GM12891 (cell line): Measurements from ENCODE around the gene TIAM1.

ENCODE experiments used
- PAX5 ChIP-seq: IDR thresholded peaks from 2 replicates; pipeline ENCODE4 v1.6.1; 2011; ENCODE audit warnings: low read length, moderate library complexity, mild to moderate bottlenecking; ENCODE audit not compliant: insufficient read depth, severe bottlenecking
- POLR2A ChIP-seq: IDR thresholded peaks from 2 replicates; pipeline ENCODE4 v1.6.1; 2011; ENCODE audit warnings: low read depth, low read length, control low read depth
- POLR2AphosphoS5 ChIP-seq: IDR thresholded peaks from 2 replicates; pipeline ENCODE4 v1.6.1; 2011; ENCODE audit warnings: low read depth, low read length, control low read depth
- POU2F2 ChIP-seq: IDR thresholded peaks from 2 replicates; pipeline ENCODE4 v1.6.1; 2011; ENCODE audit warnings: low read depth, mild to moderate bottlenecking, control low read depth, low read length, moderate library complexity
- SPI1 ChIP-seq: IDR thresholded peaks from 2 replicates; pipeline ENCODE4 v1.6.1; 2011; ENCODE audit warnings: low read depth, low read length, control low read depth
- TAF1 ChIP-seq: IDR thresholded peaks from 2 replicates; pipeline ENCODE4 v1.6.1; 2011; ENCODE audit warnings: low read depth, low read length, control low read depth

DNA sequence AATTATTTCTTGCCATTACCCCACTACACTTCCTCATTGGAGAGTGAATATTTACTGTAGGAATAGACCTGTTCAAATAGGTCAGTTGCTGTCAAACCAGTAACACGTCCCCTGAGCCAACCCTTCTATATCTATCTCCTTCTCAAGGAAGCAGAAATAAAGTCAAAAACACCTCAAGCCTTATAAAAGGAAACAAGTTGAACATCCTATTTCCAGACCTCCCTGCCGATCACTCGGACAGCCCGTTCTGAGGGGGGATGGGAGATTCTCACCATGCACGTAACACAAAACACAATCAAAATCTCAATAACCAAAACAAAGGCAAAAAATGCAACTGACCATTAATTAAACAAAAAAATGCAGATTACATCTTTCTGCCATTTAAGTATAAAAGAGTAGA lies 184.3 kb downstream of the TIAM1 start:
- TF ChIP-seq POLR2AphosphoS5 (no peak), POLR2A (no peak), TAF1 (no peak), POU2F2 (no peak), SPI1 (no peak), PAX5 (no peak)
